Measurements from ENCODE around the gene OSBPL3.
"Not testable (repeated sequence)": the region's sequence is repeated elsewhere in the genome, so short reads cannot be mapped to it uniquely, and the experiment has no call there.

Gene OSBPL3

GRCh38 chr7:24910551-24911212 is 69.3 kb downstream of the OSBPL3 start:
- no peaks in the 10 kb centered on the region for H3K4me1 Mint-ChIP-seq (ENCODE audit: low read depth)
- peak overlapping the region; percentile 73 for H3K4me3 Mint-ChIP-seq
- H3K27me3 Mint-ChIP-seq = no peaks in the 10 kb centered on the region
- no peak overlapping the region for H3K27ac Mint-ChIP-seq
- H3K36me3 Mint-ChIP-seq (ENCODE audit: low read depth) = peaks cover 22% of the 10 kb centered on the region
- H3K9me3 Mint-ChIP-seq = no peaks in the 10 kb centered on the region

GRCh38 chr7:24908727-24909126 is 71.3 kb downstream of the OSBPL3 start:
- no peak overlapping the region for H3K27ac Mint-ChIP-seq
- peaks cover 7% of the 10 kb centered on the region for H3K36me3 Mint-ChIP-seq (ENCODE audit: low read depth)
- no peak overlapping the region for H3K4me3 Mint-ChIP-seq
- H3K9me3 Mint-ChIP-seq = no peaks in the 10 kb centered on the region
- H3K27me3 Mint-ChIP-seq = no peaks in the 10 kb centered on the region
- no peaks in the 10 kb centered on the region for H3K4me1 Mint-ChIP-seq (ENCODE audit: low read depth)

- H3K36me3 Mint-ChIP-seq (ENCODE audit: low read depth) = peaks cover 9% of the 10 kb centered on the region
- H3K27ac Mint-ChIP-seq = no peak overlapping the region
- no peak overlapping the region for H3K4me3 Mint-ChIP-seq
- H3K4me1 Mint-ChIP-seq (ENCODE audit: low read depth) = no peaks in the 10 kb centered on the region
- H3K9me3 Mint-ChIP-seq = no peaks in the 10 kb centered on the region
- no peaks in the 10 kb centered on the region for H3K27me3 Mint-ChIP-seq
Observed at GRCh38 chr7:24908166-24908565, 71.8 kb downstream of the OSBPL3 start.

GRCh38 chr7:24907311-24907886 is 72.6 kb downstream of the OSBPL3 start:
- H3K9me3 Mint-ChIP-seq = no peaks in the 10 kb centered on the region
- H3K4me1 Mint-ChIP-seq (ENCODE audit: low read depth) = peaks cover under 1% of the 10 kb centered on the region
- H3K36me3 Mint-ChIP-seq (ENCODE audit: low read depth) = peaks cover 12% of the 10 kb centered on the region
- H3K27ac Mint-ChIP-seq = no peak overlapping the region
- H3K4me3 Mint-ChIP-seq = no peak overlapping the region
- no peaks in the 10 kb centered on the region for H3K27me3 Mint-ChIP-seq

GRCh38 chr7:24905996-24906770 is 73.8 kb downstream of the OSBPL3 start:
- Mint-ChIP-seq H3K36me3 (ENCODE audit: low read depth) (peaks cover 15% of the 10 kb centered on the region), H3K9me3 (no peaks in the 10 kb centered on the region), H3K4me3 (peak overlapping the region; percentile 33), H3K27me3 (no peaks in the 10 kb centered on the region), H3K4me1 (ENCODE audit: low read depth) (peaks cover 13% of the 10 kb centered on the region), H3K27ac (no peak overlapping the region)

- peaks cover 34% of the 10 kb centered on the region for H3K4me1 Mint-ChIP-seq (ENCODE audit: low read depth)
- H3K36me3 Mint-ChIP-seq (ENCODE audit: low read depth) = peaks cover 12% of the 10 kb centered on the region
- H3K9me3 Mint-ChIP-seq, H3K27me3 Mint-ChIP-seq, H3K4me3 Mint-ChIP-seq, H3K27ac Mint-ChIP-seq: not testable (repeated sequence)
Observed at GRCh38 chr7:24903992-24904391, 76.0 kb downstream of the OSBPL3 start.

- Mint-ChIP-seq H3K4me1 (ENCODE audit: low read depth) (peaks cover 38% of the 10 kb centered on the region), H3K27ac (no peak overlapping the region)
Observed at GRCh38 chr7:24903559-24903958, 76.4 kb downstream of the OSBPL3 start.

GRCh38 chr7:24902931-24903330 is 77.0 kb downstream of the OSBPL3 start:
- Mint-ChIP-seq H3K27me3 (no peaks in the 10 kb centered on the region), H3K4me3 (no peak overlapping the region), H3K4me1 (ENCODE audit: low read depth) (peaks cover 44% of the 10 kb centered on the region), H3K36me3 (ENCODE audit: low read depth) (peaks cover 18% of the 10 kb centered on the region), H3K27ac (peak overlapping the region; percentile 42), H3K9me3 (no peaks in the 10 kb centered on the region)

More at GRCh38 chr7:24903559-24903958, 76.4 kb downstream of the OSBPL3 start:
- H3K27me3 Mint-ChIP-seq = no peaks in the 10 kb centered on the region
- H3K4me3 Mint-ChIP-seq = no peak overlapping the region
- peaks cover 16% of the 10 kb centered on the region for H3K36me3 Mint-ChIP-seq (ENCODE audit: low read depth)
- H3K9me3 Mint-ChIP-seq = no peaks in the 10 kb centered on the region

- peaks cover 18% of the 10 kb centered on the region for H3K36me3 Mint-ChIP-seq (ENCODE audit: low read depth)
- H3K27ac Mint-ChIP-seq = no peak overlapping the region
- no peak overlapping the region for H3K4me3 Mint-ChIP-seq
- peaks cover 45% of the 10 kb centered on the region for H3K4me1 Mint-ChIP-seq (ENCODE audit: low read depth)
- H3K9me3 Mint-ChIP-seq = no peaks in the 10 kb centered on the region
- H3K27me3 Mint-ChIP-seq = no peaks in the 10 kb centered on the region
Observed at GRCh38 chr7:24902276-24902675, 77.7 kb downstream of the OSBPL3 start.

GRCh38 chr7:24899905-24900304 is 80.1 kb downstream of the OSBPL3 start:
- Mint-ChIP-seq H3K4me3 (no peak overlapping the region), H3K4me1 (ENCODE audit: low read depth) (peaks cover 68% of the 10 kb centered on the region), H3K27me3 (no peaks in the 10 kb centered on the region), H3K9me3 (no peaks in the 10 kb centered on the region), H3K27ac (no peak overlapping the region), H3K36me3 (ENCODE audit: low read depth) (peaks cover 18% of the 10 kb centered on the region)

GRCh38 chr7:24899161-24899560 is 80.8 kb downstream of the OSBPL3 start:
- Mint-ChIP-seq H3K27ac (peak overlapping the region; percentile 87), H3K4me1 (ENCODE audit: low read depth) (peaks cover 75% of the 10 kb centered on the region), H3K27me3 (no peaks in the 10 kb centered on the region), H3K4me3 (peak overlapping the region; percentile 11), H3K36me3 (ENCODE audit: low read depth) (peaks cover 18% of the 10 kb centered on the region), H3K9me3 (no peaks in the 10 kb centered on the region)

GRCh38 chr7:24898691-24899090 is 81.3 kb downstream of the OSBPL3 start:
- peak overlapping the region; percentile 11 for H3K4me3 Mint-ChIP-seq
- H3K27me3 Mint-ChIP-seq = no peaks in the 10 kb centered on the region
- peak overlapping the region; percentile 87 for H3K27ac Mint-ChIP-seq
- H3K36me3 Mint-ChIP-seq (ENCODE audit: low read depth) = peaks cover 18% of the 10 kb centered on the region
- H3K4me1 Mint-ChIP-seq (ENCODE audit: low read depth) = peaks cover 79% of the 10 kb centered on the region
- H3K9me3 Mint-ChIP-seq = no peaks in the 10 kb centered on the region

- Mint-ChIP-seq H3K4me3 (peak overlapping the region; percentile 35), H3K27me3 (no peaks in the 10 kb centered on the region), H3K36me3 (ENCODE audit: low read depth) (peaks cover 22% of the 10 kb centered on the region), H3K9me3 (no peaks in the 10 kb centered on the region), H3K4me1 (ENCODE audit: low read depth) (peaks cover 82% of the 10 kb centered on the region), H3K27ac (peak overlapping the region; percentile 76)
Observed at GRCh38 chr7:24896031-24896501, 83.9 kb downstream of the OSBPL3 start.

GRCh38 chr7:24894429-24895221 is 85.4 kb downstream of the OSBPL3 start:
- H3K27me3 Mint-ChIP-seq = no peaks in the 10 kb centered on the region
- no peaks in the 10 kb centered on the region for H3K9me3 Mint-ChIP-seq
- H3K36me3 Mint-ChIP-seq (ENCODE audit: low read depth) = peaks cover 36% of the 10 kb centered on the region
- H3K4me1 Mint-ChIP-seq (ENCODE audit: low read depth) = peaks cover 82% of the 10 kb centered on the region
- H3K27ac Mint-ChIP-seq = no peak overlapping the region
- H3K4me3 Mint-ChIP-seq = no peak overlapping the region
